Skin of body (tissue), 2 donors: ENCODE measurements around the gene GH2. TPM values are rescaled to one million over a fixed set of nuclear protein-coding genes. Genes with fewer than 3 reads are reported as not detected.

ENCODE experiments used
- small RNA-seq: library from RNA; depleted of rRNA; stranded (forward); fragments of <200 nt; gene quantifications from one replicate; pipeline ENCODE3, GENCODE V24; 2014; ENCODE audit warnings: low replicate concordance
- total RNA-seq: library from RNA; depleted of rRNA; stranded (reverse); fragments of >200 nt; gene quantifications from one replicate; pipeline ENCODE4 v1.2.3, GENCODE V29; 2014

GH2 gene
- total RNA-seq, 1 donor from 2014 or later, result not detected

Small RNA genes within 50 kb of the gene (small RNA-seq; reads per million reads assigned to genes)
- gene AC040958.1 (not detected), gene AC127029.1 (not detected), gene GH1 (not detected)

Other genes starting within 250 kb of the GH2 start
- 9.5 TPM for gene LIMD2, start 181.8 kb downstream of the GH2 start, total RNA-seq
- gene STRADA, start 140.1 kb downstream of the GH2 start, total RNA-seq, result 28.1 TPM
- 67.2 TPM for gene CCDC47, start 108.3 kb downstream of the GH2 start, total RNA-seq
- gene DDX42, start 107.8 kb downstream of the GH2 start, total RNA-seq, result 124 TPM
- gene PSMC5, start 54.5 kb downstream of the GH2 start, total RNA-seq, result 48.3 TPM
- 33.0 TPM for gene FTSJ3, start 54.3 kb downstream of the GH2 start, total RNA-seq
- gene SMARCD2, start 39.3 kb downstream of the GH2 start, total RNA-seq, result 83.5 TPM
- not detected for gene CSH2, start 8.3 kb downstream of the GH2 start, total RNA-seq
- not detected for gene CSH1, start 14.6 kb upstream of the GH2 start, total RNA-seq
- not detected for gene CSHL1, start 29.3 kb upstream of the GH2 start, total RNA-seq
- not detected for gene GH1, start 36.9 kb upstream of the GH2 start, total RNA-seq
- 2.2 TPM for gene CD79B, start 50.4 kb upstream of the GH2 start, total RNA-seq
- 5.2 TPM for gene SCN4A, start 91.0 kb upstream of the GH2 start, total RNA-seq
- not detected for gene PRR29, start 116.4 kb upstream of the GH2 start, total RNA-seq
- 18.6 TPM for gene ICAM2, start 138.7 kb upstream of the GH2 start, total RNA-seq
- 9.3 TPM for gene ERN1, start 248.2 kb upstream of the GH2 start, total RNA-seq